Brain microvascular endothelial cell (primary cell): ENCODE results near the gene NHLH1.

Experiments
- DNase-seq: peaks from one replicate; pipeline ENCODE4 v3.0.0-alpha.2; 2020
- H3K27ac ChIP-seq: fragments of 250-450 bp; sonication (Bioruptor Pico); 2 replicates; pipeline ENCODE4 v1.5.1; 2020; ENCODE audit warnings: mild to moderate bottlenecking, moderate library complexity
- H3K27me3 ChIP-seq: fragments of 250-450 bp; sonication (Bioruptor Pico); replicated peaks from 2 replicates; pipeline ENCODE4 v1.5.1; 2020; ENCODE audit warnings: mild to moderate bottlenecking
- H3K36me3 ChIP-seq: fragments of 250-450 bp; sonication (Bioruptor Pico); replicated peaks from 2 replicates; pipeline ENCODE4 v1.5.1; 2020; ENCODE audit warnings: mild to moderate bottlenecking
- H3K4me3 ChIP-seq: 2 replicates; pipeline ENCODE4 v1.5.1; 2011; ENCODE audit warnings: low read depth, mild to moderate bottlenecking, control low read depth, low read length, moderate library complexity
- in situ Hi-C: cut with HindIII; loops from 2 replicates; pipeline ENCODE4 v1.10.0; 2017; ENCODE audit warnings: low sequenced_read_pairs, low pct_ligation_motif_present
- TF ChIP-seq, protein P1 (sequence below): IDR thresholded peaks from 2 replicates; pipeline ENCODE4 v1.5.1; 2011; ENCODE audit warnings: low read depth, mild to moderate bottlenecking, moderate library complexity, low read length, control low read depth, inconsistent platforms; ENCODE audit errors: missing control alignments

Gene NHLH1

DNA sequence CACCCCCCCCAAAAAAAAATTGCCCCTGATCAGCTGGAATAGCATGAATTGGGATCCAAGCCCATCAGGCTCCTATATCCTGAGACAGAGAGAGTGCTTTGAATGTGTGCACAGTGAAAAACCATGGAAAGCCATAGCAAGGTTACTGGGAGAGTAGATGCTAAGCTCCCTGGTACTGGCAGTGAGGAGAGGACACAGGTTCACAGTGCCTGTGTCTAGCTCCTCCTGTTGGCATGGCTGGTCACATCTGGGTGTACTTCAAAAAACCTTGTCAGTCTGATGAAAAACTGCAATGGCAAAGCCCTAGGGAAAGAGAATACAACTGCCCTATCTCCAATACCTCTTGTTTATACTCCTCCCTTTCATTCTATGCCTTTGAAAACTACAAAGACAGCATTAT lies 36.8 kb upstream of the NHLH1 start:
- Histone ChIP-seq H3K36me3 (peaks cover 97% of the 10 kb centered on the region), H3K27ac (no peak overlapping the region), H3K27me3 (no peaks in the 10 kb centered on the region), H3K4me3 (no peak overlapping the region)
- in situ Hi-C loops = no loop called here
- no peak for DNase-seq
- TF ChIP-seq, protein P1, sequence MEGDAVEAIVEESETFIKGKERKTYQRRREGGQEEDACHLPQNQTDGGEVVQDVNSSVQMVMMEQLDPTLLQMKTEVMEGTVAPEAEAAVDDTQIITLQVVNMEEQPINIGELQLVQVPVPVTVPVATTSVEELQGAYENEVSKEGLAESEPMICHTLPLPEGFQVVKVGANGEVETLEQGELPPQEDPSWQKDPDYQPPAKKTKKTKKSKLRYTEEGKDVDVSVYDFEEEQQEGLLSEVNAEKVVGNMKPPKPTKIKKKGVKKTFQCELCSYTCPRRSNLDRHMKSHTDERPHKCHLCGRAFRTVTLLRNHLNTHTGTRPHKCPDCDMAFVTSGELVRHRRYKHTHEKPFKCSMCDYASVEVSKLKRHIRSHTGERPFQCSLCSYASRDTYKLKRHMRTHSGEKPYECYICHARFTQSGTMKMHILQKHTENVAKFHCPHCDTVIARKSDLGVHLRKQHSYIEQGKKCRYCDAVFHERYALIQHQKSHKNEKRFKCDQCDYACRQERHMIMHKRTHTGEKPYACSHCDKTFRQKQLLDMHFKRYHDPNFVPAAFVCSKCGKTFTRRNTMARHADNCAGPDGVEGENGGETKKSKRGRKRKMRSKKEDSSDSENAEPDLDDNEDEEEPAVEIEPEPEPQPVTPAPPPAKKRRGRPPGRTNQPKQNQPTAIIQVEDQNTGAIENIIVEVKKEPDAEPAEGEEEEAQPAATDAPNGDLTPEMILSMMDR = no peak

DNA sequence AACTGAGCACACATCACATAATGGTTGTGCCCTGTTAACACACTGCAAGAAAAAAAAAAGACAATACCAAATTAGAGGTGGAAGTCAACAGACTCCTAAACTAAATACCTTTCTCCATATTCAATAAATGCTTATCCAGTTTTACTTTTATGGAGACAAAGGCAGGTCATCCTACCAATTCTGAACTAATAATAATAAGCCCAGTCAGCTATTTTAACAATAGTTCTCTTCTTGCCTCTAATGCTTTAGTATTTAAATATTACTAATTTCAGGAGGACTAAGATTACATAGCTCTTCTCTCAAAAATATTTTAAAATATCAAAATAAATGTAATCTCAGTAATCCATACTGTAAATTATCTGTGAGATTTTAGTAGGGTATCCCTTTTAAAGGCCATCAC lies 34.4 kb upstream of the NHLH1 start:
- Histone ChIP-seq H3K27ac (no peak overlapping the region), H3K4me3 (no peak overlapping the region), H3K36me3 (peaks cover 94% of the 10 kb centered on the region), H3K27me3 (no peaks in the 10 kb centered on the region)
- in situ Hi-C loops = no loop called here
- no peak for DNase-seq
- TF ChIP-seq, protein P1 = no peak

- H3K36me3 ChIP-seq = peaks cover 58% of the 10 kb centered on the region
- no peaks in the 10 kb centered on the region for H3K27me3 ChIP-seq
- DNase-seq = no peak
- TF ChIP-seq, protein P1 = no peak
- in situ Hi-C loops = no loop called here
- H3K27ac ChIP-seq = no peak overlapping the region
- H3K4me3 ChIP-seq = no peak overlapping the region
Observed at GRCh38 chr1:160338580-160338979, 28.3 kb upstream of the NHLH1 start.

DNA sequence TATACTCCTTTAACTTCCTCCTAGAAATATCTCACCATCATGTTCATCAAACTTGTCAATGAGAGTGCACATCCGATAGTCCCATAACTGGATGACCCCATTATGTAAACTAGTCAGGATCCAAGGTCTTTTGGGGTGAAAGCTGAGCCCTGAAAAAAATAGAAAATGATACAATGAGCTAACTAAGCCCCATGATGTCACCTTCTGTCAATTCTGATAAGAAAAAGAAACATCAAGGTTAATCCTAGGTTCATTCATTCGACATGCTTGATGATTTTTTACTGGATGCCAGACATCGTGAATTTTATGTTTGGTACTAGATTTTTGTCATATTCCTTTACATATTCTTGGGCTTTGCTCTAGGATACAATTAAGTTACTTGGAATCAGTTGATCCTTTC lies 26.7 kb upstream of the NHLH1 start:
- H3K36me3 ChIP-seq = peaks cover 45% of the 10 kb centered on the region
- no peak overlapping the region for H3K4me3 ChIP-seq
- TF ChIP-seq, protein P1 = no peak
- no peak overlapping the region for H3K27ac ChIP-seq
- no peak for DNase-seq
- in situ Hi-C loops = no loop called here
- no peaks in the 10 kb centered on the region for H3K27me3 ChIP-seq

GRCh38 chr1:160340866-160341265 lies 26.0 kb upstream of the NHLH1 start:
- TF ChIP-seq, protein P1 = no peak
- DNase-seq = no peak
- Histone ChIP-seq H3K36me3 (peaks cover 42% of the 10 kb centered on the region), H3K4me3 (peak overlapping the region; percentile 94), H3K27me3 (no peaks in the 10 kb centered on the region), H3K27ac (no peak overlapping the region)
- in situ Hi-C loops = no loop called here

DNA sequence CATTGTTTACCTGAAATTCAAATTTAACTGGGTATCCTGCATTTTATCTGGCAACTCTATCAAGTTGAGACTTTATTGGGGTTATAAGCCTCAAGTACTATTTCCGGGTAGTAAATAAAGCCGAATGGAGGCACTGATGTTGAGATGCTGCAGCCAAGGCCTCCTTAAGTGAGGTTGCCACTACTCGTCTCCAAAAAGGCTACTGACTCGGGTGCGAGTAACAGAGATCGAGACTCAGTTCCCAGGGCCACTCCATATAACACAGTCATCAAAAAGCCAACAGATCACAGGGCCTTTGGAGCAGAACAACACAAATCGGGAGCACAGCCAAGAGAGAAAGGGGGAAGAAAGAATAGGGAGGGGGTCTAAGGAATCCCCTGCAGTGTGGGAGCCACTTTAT lies 24.3 kb upstream of the NHLH1 start:
- Histone ChIP-seq H3K27ac (peak overlapping the region; percentile 96), H3K36me3 (peaks cover 36% of the 10 kb centered on the region), H3K27me3 (no peaks in the 10 kb centered on the region), H3K4me3 (peak overlapping the region; percentile 94)
- in situ Hi-C loops = no loop called here
- TF ChIP-seq, protein P1 = no peak
- DNase-seq = no peak
